ENCODE data around the gene RAVER1. TPM values are rescaled to one million over a fixed set of nuclear protein-coding genes. Genes with fewer than 3 reads are reported as not detected.

RAVER1 gene
- total RNA-seq, 1 experiment from 2014 or later, result 87.7 TPM

GRCh38 chr19:10305139-10305806 is 28.1 kb downstream of the RAVER1 start:
- H3K27ac ChIP-seq (ENCODE audit: low read depth, low read length, poor library complexity, severe bottlenecking), result peak overlapping the region; percentile 66
- H3K27me3 ChIP-seq (replicated peaks; ENCODE audit: insufficient read depth, low read depth, low read length, poor library complexity), result no peaks in the 10 kb centered on the region
- POLR2A ChIA-PET (ENCODE audit: low non-redundant PET), result interaction anchor here (0.6 to 1.2 kb wide), 2 partner anchors 11 to 28 kb away, joined by 6 to 10 read pairs; no protein-coding TSS in a partner anchor

GRCh38 chr19:10299545-10300458 is 33.5 kb downstream of the RAVER1 start:
- no TSS peak for BruUV-seq (replicated peaks)
- H3K9me3 ChIP-seq (ENCODE audit: low read depth, low read length, poor library complexity, severe bottlenecking), result no peaks in the 10 kb centered on the region
- intact Hi-C loops (cut with micrococcal nuclease; ENCODE audit: unreplicated experiment), result no loop called here
- no peaks in the 10 kb centered on the region for H3K36me3 ChIP-seq (ENCODE audit: insufficient read depth, low read length, poor library complexity, severe bottlenecking)
- H3K4me3 ChIP-seq (ENCODE audit: low read depth, low read length, poor library complexity, severe bottlenecking), result no peak overlapping the region
- DNase-seq (ENCODE audit: low spot score), result no peak
- TF ChIP-seq CTCF (conservative IDR thresholded peaks at IDR 0.05; ENCODE audit: low read depth, low read length) (no peak), EZH2 (IDR thresholded peaks at IDR 0.05; ENCODE audit: borderline replicate concordance, low read depth, low read length, poor library complexity, severe bottlenecking) (no peak)
- CTCF ChIA-PET, result no interaction called here
- POLR2A ChIA-PET (ENCODE audit: low non-redundant PET), result no interaction called here
- no peak overlapping the region for H3K27ac ChIP-seq (ENCODE audit: low read depth, low read length, poor library complexity, severe bottlenecking)
- peaks cover 6% of the 10 kb centered on the region for H3K4me1 ChIP-seq (ENCODE audit: insufficient read depth, low read length, poor library complexity, severe bottlenecking)
- H3K27me3 ChIP-seq (replicated peaks; ENCODE audit: insufficient read depth, low read depth, low read length, poor library complexity), result peaks cover 15% of the 10 kb centered on the region

More at GRCh38 chr19:10305139-10305806, 28.1 kb downstream of the RAVER1 start:
- DNase-seq (ENCODE audit: low spot score), result peak; percentile 47
- no peak overlapping the region for H3K4me3 ChIP-seq (ENCODE audit: low read depth, low read length, poor library complexity, severe bottlenecking)
- H3K4me1 ChIP-seq (ENCODE audit: insufficient read depth, low read length, poor library complexity, severe bottlenecking), result peaks cover 6% of the 10 kb centered on the region
- intact Hi-C loops (cut with micrococcal nuclease; ENCODE audit: unreplicated experiment), result no loop called here
- TF ChIP-seq EZH2 (IDR thresholded peaks at IDR 0.05; ENCODE audit: borderline replicate concordance, low read depth, low read length, poor library complexity, severe bottlenecking) (no peak), CTCF (conservative IDR thresholded peaks at IDR 0.05; ENCODE audit: low read depth, low read length) (no peak)
- H3K36me3 ChIP-seq (ENCODE audit: insufficient read depth, low read length, poor library complexity, severe bottlenecking), result no peaks in the 10 kb centered on the region
- CTCF ChIA-PET, result interaction anchor here (0.6 kb wide), 1 partner anchor 82 kb away, joined by 3 read pairs; no protein-coding TSS in a partner anchor
- BruUV-seq (replicated peaks), result no TSS peak
- no peaks in the 10 kb centered on the region for H3K9me3 ChIP-seq (ENCODE audit: low read depth, low read length, poor library complexity, severe bottlenecking)

GRCh38 chr19:10295847-10296591 is 37.3 kb downstream of the RAVER1 start:
- no TSS peak for BruUV-seq (replicated peaks)
- H3K9me3 ChIP-seq (ENCODE audit: low read depth, low read length, poor library complexity, severe bottlenecking), result no peaks in the 10 kb centered on the region
- H3K27ac ChIP-seq (ENCODE audit: low read depth, low read length, poor library complexity, severe bottlenecking), result no peak overlapping the region
- POLR2A ChIA-PET (ENCODE audit: low non-redundant PET), result no interaction called here
- no peaks in the 10 kb centered on the region for H3K36me3 ChIP-seq (ENCODE audit: insufficient read depth, low read length, poor library complexity, severe bottlenecking)
- no peak for DNase-seq (ENCODE audit: low spot score)
- H3K4me3 ChIP-seq (ENCODE audit: low read depth, low read length, poor library complexity, severe bottlenecking), result peak overlapping the region; percentile 12
- intact Hi-C loops (cut with micrococcal nuclease; ENCODE audit: unreplicated experiment), result no loop called here
- no peak for TF ChIP-seq CTCF (conservative IDR thresholded peaks at IDR 0.05; ENCODE audit: low read depth, low read length)
- CTCF ChIA-PET, result no interaction called here
- peaks cover 38% of the 10 kb centered on the region for H3K27me3 ChIP-seq (replicated peaks; ENCODE audit: insufficient read depth, low read depth, low read length, poor library complexity)
- H3K4me1 ChIP-seq (ENCODE audit: insufficient read depth, low read length, poor library complexity, severe bottlenecking), result peaks cover 23% of the 10 kb centered on the region

Measured in A673 (cell line).